HEK293T (cell line): ENCODE data around the gene ERP29.

Experiments
- BHLHE40 ChIP-seq: fragments of 450-650 bp; IDR thresholded peaks from 2 replicates; pipeline ENCODE4 v1.6.1; 2016; ENCODE audit warnings: mild to moderate bottlenecking, moderate library complexity, borderline replicate concordance
- ELF4 ChIP-seq: fragments of 450-650 bp; IDR thresholded peaks from 2 replicates; pipeline ENCODE4 v1.6.1; 2017; ENCODE audit warnings: antibody characterized with exemption
- FOXA1 ChIP-seq: fragments of 450-650 bp; IDR thresholded peaks from 2 replicates; pipeline ENCODE4 v1.6.1; 2016; ENCODE audit warnings: mild to moderate bottlenecking
- SP1 ChIP-seq: fragments of 450-650 bp; IDR thresholded peaks from 2 replicates; pipeline ENCODE4 v1.6.1; 2017
- SUZ12 ChIP-seq: fragments of 450-650 bp; IDR thresholded peaks from 2 replicates; pipeline ENCODE4 v1.6.1; 2016; ENCODE audit warnings: mild to moderate bottlenecking
- TARDBP ChIP-seq: fragments of 450-650 bp; IDR thresholded peaks from 2 replicates; pipeline ENCODE4 v1.6.1; 2016
- TF ChIP-seq, protein P1 (sequence below): fragments of 450-650 bp; IDR thresholded peaks from 2 replicates; pipeline ENCODE4 v1.6.1; 2016

- TF ChIP-seq SP1 (no peak), BHLHE40 (no peak), ELF4 (no peak), FOXA1 (no peak), SUZ12 (no peak), TARDBP (no peak)
- TF ChIP-seq, protein P1, sequence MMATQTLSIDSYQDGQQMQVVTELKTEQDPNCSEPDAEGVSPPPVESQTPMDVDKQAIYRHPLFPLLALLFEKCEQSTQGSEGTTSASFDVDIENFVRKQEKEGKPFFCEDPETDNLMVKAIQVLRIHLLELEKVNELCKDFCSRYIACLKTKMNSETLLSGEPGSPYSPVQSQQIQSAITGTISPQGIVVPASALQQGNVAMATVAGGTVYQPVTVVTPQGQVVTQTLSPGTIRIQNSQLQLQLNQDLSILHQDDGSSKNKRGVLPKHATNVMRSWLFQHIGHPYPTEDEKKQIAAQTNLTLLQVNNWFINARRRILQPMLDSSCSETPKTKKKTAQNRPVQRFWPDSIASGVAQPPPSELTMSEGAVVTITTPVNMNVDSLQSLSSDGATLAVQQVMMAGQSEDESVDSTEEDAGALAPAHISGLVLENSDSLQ, result no peak
These were observed 48.3 kb upstream of the ERP29 start for GRCh38 chr12:111964935-111965334.
